Panc1 (cell line): ENCODE data around the gene WDFY3. TPM values are rescaled to one million over a fixed set of nuclear protein-coding genes. Genes with fewer than 3 reads are reported as not detected.

ENCODE experiments used
- ATAC-seq: fragments of 200-7000 bp; cut with Tn5 transposase; 2 replicates; pipeline ENCODE4 v1.9.1; 2020; ENCODE audit warnings: mild to moderate bottlenecking, moderate library complexity
- BruUV-seq: library from RNA; stranded (reverse); fragments of 400-500 nt; replicated peaks from 2 replicates; lab custom pipeline; 2021; lab: Mats Ljungman, UMichigan
- CTCF ChIA-PET: fragments of 300-600 bp; sonication (Branson Sonifier 250); formaldehyde crosslinking; loops from one replicate; lab custom pipeline; 2022; ENCODE audit warnings: antibody characterized with exemption; lab: Charles Lee
- POLR2A ChIA-PET: fragments of 300-600 bp; sonication (Branson Sonifier 250); formaldehyde crosslinking; loops from one replicate; lab custom pipeline; 2022; ENCODE audit warnings: antibody characterized with exemption; lab: Charles Lee
- DNase-seq: peaks from one replicate; pipeline ENCODE4 v3.0.0-alpha.2; 2010; ENCODE audit warnings: low read depth, low spot score
- H3K27ac ChIP-seq: 2 replicates; pipeline ENCODE4 v1.5.1; 2011; ENCODE audit warnings: mild to moderate bottlenecking, low read length, inconsistent platforms
- H3K27me3 ChIP-seq: fragments of 200-500 bp; sonication (Bioruptor generic); 2 replicates; pipeline ENCODE4 v1.6.0; 2014; ENCODE audit warnings: low read length, inconsistent platforms; ENCODE audit not compliant: control insufficient read depth, insufficient read depth
- H3K36me3 ChIP-seq: fragments of 200-500 bp; sonication (Bioruptor generic); 2 replicates; pipeline ENCODE4 v1.5.1; 2014; ENCODE audit warnings: inconsistent platforms, mild to moderate bottlenecking, low read length, moderate library complexity; ENCODE audit not compliant: control insufficient read depth, insufficient read depth
- H3K4me1 ChIP-seq: 2 replicates; pipeline ENCODE4 v1.5.1; 2011; ENCODE audit warnings: inconsistent platforms, mild to moderate bottlenecking, low read length, moderate library complexity; ENCODE audit not compliant: control insufficient read depth, insufficient read depth
- H3K4me3 ChIP-seq, 2 experiments: 2 replicates each; pipeline ENCODE4 v1.5.1; 2011 to 2012; ENCODE audit warnings: low read depth in 2 of 2, low read length in 2 of 2, mild to moderate bottlenecking in 2 of 2, inconsistent platforms in 1 of 2, moderate library complexity in 1 of 2
- H3K9me3 ChIP-seq: fragments of 200-500 bp; sonication (Bioruptor generic); 2 replicates; pipeline ENCODE4 v1.5.1; 2014; ENCODE audit warnings: low read depth, mild to moderate bottlenecking, inconsistent platforms, low read length, moderate library complexity; ENCODE audit not compliant: control insufficient read depth, insufficient read depth
- POLR2AphosphoS5 ChIP-seq: IDR thresholded peaks from 2 replicates; pipeline ENCODE4 v1.6.1; 2012; ENCODE audit warnings: mild to moderate bottlenecking, low read depth, low read length, moderate library complexity
- SIN3A ChIP-seq: IDR thresholded peaks from 2 replicates; pipeline ENCODE4 v1.6.1; 2012; ENCODE audit warnings: low read depth, mild to moderate bottlenecking, low read length, moderate library complexity, borderline replicate concordance; ENCODE audit not compliant: insufficient read depth
- TCF7L2 ChIP-seq: IDR thresholded peaks from 2 replicates; pipeline ENCODE4 v1.6.1; 2011; ENCODE audit warnings: mild to moderate bottlenecking, low read depth, low read length, inconsistent platforms
- in situ Hi-C: cut with HindIII; loops from 2 replicates; pipeline ENCODE4 v1.10.0; 2016; ENCODE audit warnings: low sequenced_read_pairs, low pct_unique_long_range_greater_than_20kb
- intact Hi-C: fragments of 100-400 bp; cut with micrococcal nuclease; formaldehyde crosslinking; loops from one replicate; pipeline ENCODE4 v1.10.0; 2022; ENCODE audit not compliant: unreplicated experiment
- total RNA-seq: library from RNA; stranded (reverse); gene quantifications from one replicate; pipeline ENCODE4 v1.2.1, GENCODE V29; 2021; ENCODE audit not compliant: unreplicated experiment
- TF ChIP-seq, protein P1 (sequence below): fragments of 450-650 bp; IDR thresholded peaks from 2 replicates; pipeline ENCODE4 v1.5.1; 2017; ENCODE audit warnings: mild to moderate bottlenecking
- TF ChIP-seq, protein P2 (sequence below), 2 experiments: IDR thresholded peaks; 2 replicates each; pipeline ENCODE4 v1.6.1; 2011 to 2012; ENCODE audit warnings: low read depth in 2 of 2, control low read depth in 1 of 2, low read length in 1 of 2, mild to moderate bottlenecking in 1 of 2, moderate library complexity in 1 of 2; ENCODE audit not compliant: insufficient read depth in 1 of 2

WDFY3 gene
- total RNA-seq, 1 experiment from 2014 or later, result 47.8 TPM

- no TSS peak for BruUV-seq
- Histone ChIP-seq H3K27me3 (no peaks in the 10 kb centered on the region), H3K27ac (no peak overlapping the region), H3K4me1 (no peaks in the 10 kb centered on the region), H3K4me3 (no peak overlapping the region), H3K36me3 (no peaks in the 10 kb centered on the region), H3K9me3 (no peaks in the 10 kb centered on the region)
- TF ChIP-seq SIN3A, result no peak
- TF ChIP-seq TCF7L2, result no peak
- TF ChIP-seq, protein P1, sequence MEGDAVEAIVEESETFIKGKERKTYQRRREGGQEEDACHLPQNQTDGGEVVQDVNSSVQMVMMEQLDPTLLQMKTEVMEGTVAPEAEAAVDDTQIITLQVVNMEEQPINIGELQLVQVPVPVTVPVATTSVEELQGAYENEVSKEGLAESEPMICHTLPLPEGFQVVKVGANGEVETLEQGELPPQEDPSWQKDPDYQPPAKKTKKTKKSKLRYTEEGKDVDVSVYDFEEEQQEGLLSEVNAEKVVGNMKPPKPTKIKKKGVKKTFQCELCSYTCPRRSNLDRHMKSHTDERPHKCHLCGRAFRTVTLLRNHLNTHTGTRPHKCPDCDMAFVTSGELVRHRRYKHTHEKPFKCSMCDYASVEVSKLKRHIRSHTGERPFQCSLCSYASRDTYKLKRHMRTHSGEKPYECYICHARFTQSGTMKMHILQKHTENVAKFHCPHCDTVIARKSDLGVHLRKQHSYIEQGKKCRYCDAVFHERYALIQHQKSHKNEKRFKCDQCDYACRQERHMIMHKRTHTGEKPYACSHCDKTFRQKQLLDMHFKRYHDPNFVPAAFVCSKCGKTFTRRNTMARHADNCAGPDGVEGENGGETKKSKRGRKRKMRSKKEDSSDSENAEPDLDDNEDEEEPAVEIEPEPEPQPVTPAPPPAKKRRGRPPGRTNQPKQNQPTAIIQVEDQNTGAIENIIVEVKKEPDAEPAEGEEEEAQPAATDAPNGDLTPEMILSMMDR, result no peak
- TF ChIP-seq, protein P2, sequence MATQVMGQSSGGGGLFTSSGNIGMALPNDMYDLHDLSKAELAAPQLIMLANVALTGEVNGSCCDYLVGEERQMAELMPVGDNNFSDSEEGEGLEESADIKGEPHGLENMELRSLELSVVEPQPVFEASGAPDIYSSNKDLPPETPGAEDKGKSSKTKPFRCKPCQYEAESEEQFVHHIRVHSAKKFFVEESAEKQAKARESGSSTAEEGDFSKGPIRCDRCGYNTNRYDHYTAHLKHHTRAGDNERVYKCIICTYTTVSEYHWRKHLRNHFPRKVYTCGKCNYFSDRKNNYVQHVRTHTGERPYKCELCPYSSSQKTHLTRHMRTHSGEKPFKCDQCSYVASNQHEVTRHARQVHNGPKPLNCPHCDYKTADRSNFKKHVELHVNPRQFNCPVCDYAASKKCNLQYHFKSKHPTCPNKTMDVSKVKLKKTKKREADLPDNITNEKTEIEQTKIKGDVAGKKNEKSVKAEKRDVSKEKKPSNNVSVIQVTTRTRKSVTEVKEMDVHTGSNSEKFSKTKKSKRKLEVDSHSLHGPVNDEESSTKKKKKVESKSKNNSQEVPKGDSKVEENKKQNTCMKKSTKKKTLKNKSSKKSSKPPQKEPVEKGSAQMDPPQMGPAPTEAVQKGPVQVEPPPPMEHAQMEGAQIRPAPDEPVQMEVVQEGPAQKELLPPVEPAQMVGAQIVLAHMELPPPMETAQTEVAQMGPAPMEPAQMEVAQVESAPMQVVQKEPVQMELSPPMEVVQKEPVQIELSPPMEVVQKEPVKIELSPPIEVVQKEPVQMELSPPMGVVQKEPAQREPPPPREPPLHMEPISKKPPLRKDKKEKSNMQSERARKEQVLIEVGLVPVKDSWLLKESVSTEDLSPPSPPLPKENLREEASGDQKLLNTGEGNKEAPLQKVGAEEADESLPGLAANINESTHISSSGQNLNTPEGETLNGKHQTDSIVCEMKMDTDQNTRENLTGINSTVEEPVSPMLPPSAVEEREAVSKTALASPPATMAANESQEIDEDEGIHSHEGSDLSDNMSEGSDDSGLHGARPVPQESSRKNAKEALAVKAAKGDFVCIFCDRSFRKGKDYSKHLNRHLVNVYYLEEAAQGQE (IDR thresholded peaks at IDR 0.05; ENCODE audit: insufficient read depth in 1 of 2, low read depth in 2 of 2, low read length in 1 of 2), result no peak
- TF ChIP-seq POLR2AphosphoS5, result no peak
- DNase-seq (no peak), ATAC-seq (no peak)
- in situ Hi-C loops (no loop called here), intact Hi-C loops (no loop called here)
- ChIA-PET CTCF (no interaction called here), POLR2A (no interaction called here)
Measured at GRCh38 chr4:84931961-84932360, 34.5 kb downstream of the WDFY3 start.

DNA sequence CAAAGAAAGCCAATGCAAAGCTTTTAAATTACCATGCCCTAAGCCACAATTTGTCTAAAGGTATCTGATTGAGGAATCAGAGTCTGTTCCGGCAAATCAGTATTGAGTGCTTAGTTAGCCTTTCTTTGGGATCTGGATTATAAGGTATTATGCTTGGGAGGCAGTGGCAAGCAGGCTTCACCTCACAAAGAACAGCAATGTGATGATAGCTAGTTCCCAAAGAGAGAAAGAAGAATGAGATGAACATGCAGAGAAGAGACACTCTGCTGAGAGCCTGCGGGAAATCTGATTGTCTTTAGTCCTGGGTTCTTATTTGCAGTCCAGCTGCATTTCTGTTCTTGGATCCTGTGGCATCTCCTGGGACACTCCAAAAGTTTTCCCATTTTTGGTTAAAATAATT is 35.2 kb downstream of the WDFY3 start:
- no TSS peak for BruUV-seq
- TF ChIP-seq SIN3A, result no peak
- TF ChIP-seq, protein P1, result no peak
- TF ChIP-seq TCF7L2, result no peak
- no peak for TF ChIP-seq POLR2AphosphoS5
- TF ChIP-seq, protein P2 (IDR thresholded peaks at IDR 0.05; ENCODE audit: insufficient read depth in 1 of 2, low read depth in 2 of 2, low read length in 1 of 2), result no peak
- Histone ChIP-seq H3K4me3 (no peak overlapping the region), H3K27ac (no peak overlapping the region), H3K27me3 (no peaks in the 10 kb centered on the region), H3K4me1 (no peaks in the 10 kb centered on the region), H3K9me3 (no peaks in the 10 kb centered on the region), H3K36me3 (no peaks in the 10 kb centered on the region)
- intact Hi-C loops (no loop called here), in situ Hi-C loops (no loop called here)
- ChIA-PET CTCF (no interaction called here), POLR2A (no interaction called here)
- DNase-seq (no peak), ATAC-seq (no peak)
